ENCODE data around the gene MFGE8. TPM values are rescaled to one million over a fixed set of nuclear protein-coding genes. Genes with fewer than 3 reads are reported as not detected.

The MFGE8 gene, protein sequence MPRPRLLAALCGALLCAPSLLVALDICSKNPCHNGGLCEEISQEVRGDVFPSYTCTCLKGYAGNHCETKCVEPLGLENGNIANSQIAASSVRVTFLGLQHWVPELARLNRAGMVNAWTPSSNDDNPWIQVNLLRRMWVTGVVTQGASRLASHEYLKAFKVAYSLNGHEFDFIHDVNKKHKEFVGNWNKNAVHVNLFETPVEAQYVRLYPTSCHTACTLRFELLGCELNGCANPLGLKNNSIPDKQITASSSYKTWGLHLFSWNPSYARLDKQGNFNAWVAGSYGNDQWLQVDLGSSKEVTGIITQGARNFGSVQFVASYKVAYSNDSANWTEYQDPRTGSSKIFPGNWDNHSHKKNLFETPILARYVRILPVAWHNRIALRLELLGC
- total RNA-seq: 10 to 100 TPM in 5 of 6 experiments, 1 to 10 TPM in 1; 9.7 to 20.4 (median 17.6) TPM
- long read RNA-seq: 0 reads

DNA sequence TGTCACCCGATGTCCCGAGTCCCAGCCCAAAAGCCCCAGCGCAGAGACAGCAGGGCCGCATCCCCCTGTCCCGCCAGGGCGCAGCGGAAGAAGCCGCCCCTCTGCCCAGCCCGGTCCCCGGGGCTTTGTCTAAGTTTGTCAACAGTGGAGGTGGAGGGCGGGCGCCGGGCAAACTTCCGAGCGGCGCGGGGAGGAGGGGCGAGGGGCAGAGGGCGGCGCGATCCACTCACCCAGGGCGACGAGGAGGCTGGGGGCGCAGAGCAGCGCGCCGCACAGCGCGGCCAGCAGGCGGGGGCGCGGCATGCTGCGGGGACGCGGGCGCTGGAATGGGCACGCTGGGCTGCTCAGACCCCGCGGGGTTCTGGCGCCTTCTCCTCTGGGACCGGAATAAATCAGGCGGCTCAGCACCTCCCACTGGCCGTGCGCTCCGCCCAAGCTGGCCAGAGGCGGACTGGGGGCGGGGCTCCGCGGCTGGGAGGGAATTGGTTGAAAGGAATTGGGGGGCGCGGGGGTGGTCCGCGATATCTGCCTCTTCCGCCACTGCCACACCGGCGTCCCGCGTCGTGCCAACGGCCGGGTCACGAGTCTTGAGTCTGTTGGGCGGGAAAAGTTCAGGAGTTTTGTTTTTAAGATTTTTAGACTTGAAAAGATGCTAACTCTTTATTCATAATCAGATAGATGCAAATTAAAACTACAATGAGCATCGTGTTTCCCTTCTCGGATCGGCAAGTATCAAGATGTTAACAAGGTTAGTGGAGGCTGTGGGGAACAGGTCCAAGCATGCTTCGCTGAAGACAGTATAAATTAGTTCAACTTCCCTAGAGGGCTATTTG, at the start of gene MFGE8:
Gene MFGE8 (minus strand): TSS at position 363 of the 833 bp plus-strand sequence. CDS start 60 bp downstream, at position 303.
- Histone ChIP-seq H3K4me3 (peak within 1 kb of the TSS; percentile 65 to 78 (median 77)), H3K27ac (peak within 1 kb of the TSS in 1 of 3 donors; percentile 53), H3K4me1 (peaks cover 0 to 3% (median 0%) of the 10 kb centered on the region in 4 donors), H3K9me3 (no peaks in the 10 kb centered on the region), H3K36me3 (no peaks in the 10 kb centered on the region), H3K27me3 (no peaks in the 10 kb centered on the region)
- DNase-seq (peak; percentile 73 to 76 (median 76)), ATAC-seq (peak; percentile 87 to 92 (median 90))
- WGBS (ENCODE audit: insufficient coverage, low coverage, low lambda C conversion rate, missing lambda C conversion rate): 2% methylated on average over 18 of the region's 67 CpGs
- intact Hi-C loops (cut with DNase I): no loop called here
- TF ChIP-seq, protein P1, sequence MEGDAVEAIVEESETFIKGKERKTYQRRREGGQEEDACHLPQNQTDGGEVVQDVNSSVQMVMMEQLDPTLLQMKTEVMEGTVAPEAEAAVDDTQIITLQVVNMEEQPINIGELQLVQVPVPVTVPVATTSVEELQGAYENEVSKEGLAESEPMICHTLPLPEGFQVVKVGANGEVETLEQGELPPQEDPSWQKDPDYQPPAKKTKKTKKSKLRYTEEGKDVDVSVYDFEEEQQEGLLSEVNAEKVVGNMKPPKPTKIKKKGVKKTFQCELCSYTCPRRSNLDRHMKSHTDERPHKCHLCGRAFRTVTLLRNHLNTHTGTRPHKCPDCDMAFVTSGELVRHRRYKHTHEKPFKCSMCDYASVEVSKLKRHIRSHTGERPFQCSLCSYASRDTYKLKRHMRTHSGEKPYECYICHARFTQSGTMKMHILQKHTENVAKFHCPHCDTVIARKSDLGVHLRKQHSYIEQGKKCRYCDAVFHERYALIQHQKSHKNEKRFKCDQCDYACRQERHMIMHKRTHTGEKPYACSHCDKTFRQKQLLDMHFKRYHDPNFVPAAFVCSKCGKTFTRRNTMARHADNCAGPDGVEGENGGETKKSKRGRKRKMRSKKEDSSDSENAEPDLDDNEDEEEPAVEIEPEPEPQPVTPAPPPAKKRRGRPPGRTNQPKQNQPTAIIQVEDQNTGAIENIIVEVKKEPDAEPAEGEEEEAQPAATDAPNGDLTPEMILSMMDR (IDR thresholded peaks at IDR 0.05): peak in 1 of 4 donors; percentile 2
- TF ChIP-seq POLR2A (IDR thresholded peaks at IDR 0.05): peak; percentile 80

- Histone ChIP-seq H3K36me3 (no peaks in the 10 kb centered on the region), H3K4me1 (no peaks in the 10 kb centered on the region), H3K27ac (no peak overlapping the region), H3K27me3 (no peaks in the 10 kb centered on the region), H3K9me3 (no peaks in the 10 kb centered on the region), H3K4me3 (no peak overlapping the region)
- 48% methylated on average over 3 of the region's 3 CpGs for WGBS (ENCODE audit: insufficient coverage, low coverage, low lambda C conversion rate, missing lambda C conversion rate)
- intact Hi-C loops (cut with DNase I): no loop called here
- no peak for TF ChIP-seq POLR2A (IDR thresholded peaks at IDR 0.05)
- TF ChIP-seq, protein P1 (IDR thresholded peaks at IDR 0.05): no peak
- ATAC-seq: no peak
- DNase-seq: no peak
Measured at GRCh38 chr15:88959445-88959844, 46.3 kb upstream of the MFGE8 start.

GRCh38 chr15:88956906-88957305, 43.7 kb upstream of the MFGE8 start:
- WGBS (ENCODE audit: insufficient coverage, low coverage, low lambda C conversion rate, missing lambda C conversion rate): no CpG with 5 or more reads among the region's 1 CpG

DNA sequence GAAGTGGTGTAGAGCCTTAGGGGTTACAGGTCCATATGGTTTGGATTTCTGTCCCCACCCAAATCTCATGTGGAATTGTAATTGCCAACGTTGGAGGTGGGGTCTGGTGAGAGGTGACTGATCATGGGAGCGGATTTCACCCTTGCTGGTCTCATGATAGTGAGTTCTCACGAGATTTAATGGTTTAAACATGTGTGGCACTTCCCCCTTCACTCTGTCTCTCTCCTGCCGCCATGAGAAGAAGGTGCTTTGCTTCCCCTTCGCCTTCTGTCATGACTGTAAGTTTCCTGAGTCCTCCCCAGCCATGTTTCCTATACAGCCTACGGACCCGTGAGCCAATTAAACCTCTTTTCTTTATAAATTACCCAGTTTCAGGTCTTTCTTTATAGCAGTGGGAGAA, 43.1 kb upstream of the MFGE8 start:
- no peak for TF ChIP-seq POLR2A (IDR thresholded peaks at IDR 0.05)
- TF ChIP-seq, protein P1 (IDR thresholded peaks at IDR 0.05): no peak
- WGBS (ENCODE audit: insufficient coverage, low coverage, low lambda C conversion rate, missing lambda C conversion rate): 59% methylated on average over 7 of the region's 7 CpGs
- Histone ChIP-seq H3K4me1 (no peaks in the 10 kb centered on the region), H3K27me3 (no peaks in the 10 kb centered on the region), H3K27ac (no peak overlapping the region), H3K36me3 (no peaks in the 10 kb centered on the region), H3K9me3 (no peaks in the 10 kb centered on the region), H3K4me3 (no peak overlapping the region)
- intact Hi-C loops (cut with DNase I): no loop called here
- ATAC-seq (no peak), DNase-seq (no peak)

More at GRCh38 chr15:88956906-88957305, 43.7 kb upstream of the MFGE8 start:
- Histone ChIP-seq H3K9me3 (no peaks in the 10 kb centered on the region), H3K36me3 (no peaks in the 10 kb centered on the region), H3K4me3 (no peak overlapping the region), H3K27ac (no peak overlapping the region), H3K4me1 (no peaks in the 10 kb centered on the region), H3K27me3 (no peaks in the 10 kb centered on the region)
- no peak for TF ChIP-seq POLR2A (IDR thresholded peaks at IDR 0.05)
- TF ChIP-seq, protein P1 (IDR thresholded peaks at IDR 0.05): no peak
- ATAC-seq (no peak), DNase-seq (no peak)
- intact Hi-C loops (cut with DNase I): no loop called here

Data from right lobe of liver (tissue), 6 donors.